ENCODE results near the gene DLX5. TPM values are rescaled to one million over a fixed set of nuclear protein-coding genes. Genes with fewer than 3 reads are reported as not detected.

Gene DLX5
- total RNA-seq, 2 experiments from 2014 or later, result not detected

- intact Hi-C loops (cut with micrococcal nuclease), result no loop called here
- Mint-ChIP-seq H3K4me3 (no peak overlapping the region), H3K9me3 (no peaks in the 10 kb centered on the region), H3K36me3 (ENCODE audit: low read depth) (peaks cover 2% of the 10 kb centered on the region), H3K27me3 (ENCODE audit: low read depth) (peaks cover 91% of the 10 kb centered on the region), H3K27ac (no peak overlapping the region), H3K4me1 (ENCODE audit: low read depth) (peaks cover 9% of the 10 kb centered on the region)
- CTCF ChIA-PET, result no interaction called here
- no peak for DNase-seq
Observed at GRCh38 chr7:96998333-96998732, 26.3 kb downstream of the DLX5 start.

- no peak overlapping the region for H3K27ac Mint-ChIP-seq
Observed at GRCh38 chr7:96997512-96998032, 27.1 kb downstream of the DLX5 start.

DNA sequence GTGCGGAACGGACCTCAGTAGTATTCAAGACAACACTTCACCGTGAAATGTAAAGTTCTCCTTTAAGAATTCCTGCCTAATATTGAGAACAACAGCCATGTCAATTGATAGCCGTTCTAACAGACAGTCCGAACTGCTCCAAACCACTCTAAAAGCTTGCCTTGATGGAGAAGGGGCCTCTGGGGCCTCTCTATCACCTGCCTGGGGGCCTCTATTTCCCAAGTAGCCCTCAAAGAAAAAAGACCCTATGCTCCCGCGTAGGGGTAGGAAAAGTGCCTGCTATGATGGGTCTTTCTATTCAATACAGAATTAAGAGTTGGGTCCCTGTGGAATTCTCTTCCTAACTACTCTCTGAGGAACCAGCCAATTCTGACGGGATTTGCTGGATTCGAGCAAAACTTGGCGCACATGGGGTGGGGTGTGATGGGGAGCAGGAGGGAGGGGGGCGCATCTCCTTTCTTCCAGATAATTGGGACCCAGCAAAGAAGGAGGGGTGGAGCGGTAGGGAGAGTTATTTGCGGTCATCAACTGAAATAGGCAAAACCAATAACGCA, 27.6 kb downstream of the DLX5 start:
- Mint-ChIP-seq H3K27ac (no peak overlapping the region), H3K27me3 (ENCODE audit: low read depth) (peaks cover 91% of the 10 kb centered on the region), H3K4me3 (no peak overlapping the region), H3K36me3 (ENCODE audit: low read depth) (peaks cover 3% of the 10 kb centered on the region), H3K4me1 (ENCODE audit: low read depth) (peaks cover 8% of the 10 kb centered on the region), H3K9me3 (peaks cover 5% of the 10 kb centered on the region)
- no peak for DNase-seq
- CTCF ChIA-PET, result interaction anchor here (1.2 kb wide), 1 partner anchor 30 kb away, joined by 3 read pairs; no protein-coding TSS in a partner anchor
- intact Hi-C loops (cut with micrococcal nuclease), result no loop called here

More at GRCh38 chr7:96997512-96998032, 27.1 kb downstream of the DLX5 start:
- Mint-ChIP-seq H3K36me3 (ENCODE audit: low read depth) (peaks cover 3% of the 10 kb centered on the region), H3K9me3 (peaks cover 5% of the 10 kb centered on the region), H3K4me3 (no peak overlapping the region), H3K27me3 (ENCODE audit: low read depth) (peaks cover 91% of the 10 kb centered on the region), H3K4me1 (ENCODE audit: low read depth) (peaks cover 6% of the 10 kb centered on the region)
- CTCF ChIA-PET, result no interaction called here
- intact Hi-C loops (cut with micrococcal nuclease), result no loop called here
- no peak for DNase-seq

DNA sequence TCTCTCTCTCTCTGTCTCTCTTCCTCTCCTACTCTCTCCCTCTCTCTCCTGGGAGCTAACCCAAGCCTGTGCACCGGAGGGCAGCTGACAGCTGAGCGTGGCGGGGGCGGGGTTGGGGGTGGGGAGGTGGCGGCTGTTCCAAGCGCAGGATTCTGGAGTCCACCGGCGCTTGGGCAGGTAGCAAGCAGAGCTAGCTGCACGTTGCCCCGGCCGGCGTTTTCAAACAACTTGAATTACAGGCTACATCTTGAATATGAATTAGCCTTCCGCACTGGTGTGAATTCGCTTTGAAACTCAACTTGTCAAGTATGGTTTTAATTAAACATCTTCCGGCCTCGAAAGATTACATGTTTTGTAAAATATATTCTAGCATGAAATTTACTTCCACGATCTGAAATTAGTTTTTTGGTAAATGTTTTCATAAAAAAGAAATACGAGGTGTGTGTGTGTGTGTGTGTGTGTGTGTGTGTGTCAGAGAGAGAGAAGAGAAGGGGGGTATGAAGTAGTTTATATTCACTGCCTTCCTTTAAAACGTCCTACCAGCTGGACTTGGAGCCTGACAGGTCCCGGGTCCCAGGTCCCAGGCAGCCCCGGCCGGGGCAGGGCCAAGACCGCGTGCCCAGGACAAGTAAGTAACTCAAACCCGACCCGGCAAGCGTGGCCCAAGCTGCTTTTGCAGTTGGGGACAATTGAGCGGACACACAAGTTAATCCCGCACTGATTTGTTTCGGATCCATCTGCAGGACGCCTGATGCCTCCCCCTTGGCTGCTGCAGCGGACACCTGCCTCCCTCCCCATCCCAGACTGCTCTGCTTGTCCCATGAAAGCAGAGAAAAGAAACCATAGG, 28.3 kb downstream of the DLX5 start:
- DNase-seq, result no peak
- Mint-ChIP-seq H3K27me3 (ENCODE audit: low read depth) (peaks cover 90% of the 10 kb centered on the region), H3K4me1 (ENCODE audit: low read depth) (peaks cover 11% of the 10 kb centered on the region), H3K36me3 (ENCODE audit: low read depth) (peaks cover 3% of the 10 kb centered on the region), H3K9me3 (peaks cover 5% of the 10 kb centered on the region), H3K27ac (no peak overlapping the region), H3K4me3 (no peak overlapping the region)
- intact Hi-C loops (cut with micrococcal nuclease), result no loop called here
- CTCF ChIA-PET, result interaction anchor here (0.6 to 1.2 kb wide), 2 partner anchors 31 to 68 kb away, joined by 3 read pairs; no protein-coding TSS in a partner anchor

DNA sequence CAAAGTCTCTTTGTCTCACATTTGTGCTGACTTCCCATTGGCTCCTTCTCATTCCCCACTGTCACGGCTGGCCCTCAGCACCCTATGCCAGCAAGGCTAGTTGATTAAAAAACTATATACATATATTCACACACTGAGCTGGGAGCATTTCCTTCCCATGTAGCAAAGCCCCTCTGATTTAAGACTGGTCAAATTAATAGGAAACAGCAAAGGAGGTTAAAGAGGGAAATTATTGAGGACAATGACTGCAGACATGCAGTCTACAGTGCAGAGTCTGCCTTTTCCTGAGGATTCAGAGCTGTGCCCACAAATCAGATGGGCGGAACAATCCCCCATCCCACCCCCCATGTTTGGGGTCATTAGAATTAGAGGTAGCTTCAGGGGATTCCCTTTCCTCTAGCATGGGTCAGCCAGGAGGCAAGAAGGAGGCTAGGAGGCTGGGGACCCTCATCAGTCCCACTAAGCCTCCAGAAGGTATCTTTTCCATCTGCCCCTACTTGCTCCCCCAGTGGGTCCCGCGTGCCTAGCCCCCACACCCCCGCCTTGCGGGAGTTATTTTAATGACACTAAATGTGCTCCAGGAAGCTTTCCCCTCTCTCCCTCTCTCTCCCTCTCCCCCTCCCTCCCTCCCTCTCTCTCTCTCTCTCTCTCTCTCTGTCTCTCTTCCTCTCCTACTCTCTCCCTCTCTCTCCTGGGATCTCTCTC, 29.1 kb downstream of the DLX5 start:
- no peak for DNase-seq
- intact Hi-C loops (cut with micrococcal nuclease), result no loop called here
- CTCF ChIA-PET, result interaction anchor here (0.6 to 1.2 kb wide), 2 partner anchors 32 to 69 kb away, joined by 3 read pairs; no protein-coding TSS in a partner anchor
- Mint-ChIP-seq H3K36me3 (ENCODE audit: low read depth) (peaks cover 3% of the 10 kb centered on the region), H3K4me1 (ENCODE audit: low read depth) (peaks cover 11% of the 10 kb centered on the region), H3K4me3 (no peak overlapping the region), H3K27ac (no peak overlapping the region), H3K27me3 (ENCODE audit: low read depth) (peaks cover 84% of the 10 kb centered on the region), H3K9me3 (peaks cover 5% of the 10 kb centered on the region)

DNA sequence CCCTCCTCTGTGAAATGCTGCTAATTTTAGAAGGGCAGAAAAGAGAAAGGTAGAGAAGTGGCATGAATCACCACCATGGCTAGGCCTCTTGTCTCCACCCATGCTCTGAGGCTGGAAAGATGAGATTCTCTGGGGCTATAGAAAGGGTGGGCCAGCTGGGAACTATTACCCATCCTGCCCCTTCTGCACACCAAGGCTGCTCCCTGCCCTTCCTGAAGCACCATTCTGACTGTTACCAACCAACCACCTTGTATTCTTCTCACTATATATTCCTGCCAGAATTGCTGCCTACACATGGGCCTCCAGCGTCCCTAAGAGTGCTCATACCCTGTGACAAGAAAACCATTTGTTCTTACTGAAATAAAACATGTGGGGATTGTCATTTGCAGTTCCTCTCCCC, 30.7 kb downstream of the DLX5 start:
- CTCF ChIA-PET, result interaction anchor here (1.8 kb wide), 1 partner anchor 34 kb away, joined by 4 read pairs; no protein-coding TSS in a partner anchor
- Mint-ChIP-seq H3K4me1 (ENCODE audit: low read depth) (peaks cover 13% of the 10 kb centered on the region), H3K9me3 (peaks cover 5% of the 10 kb centered on the region), H3K27me3 (ENCODE audit: low read depth) (peaks cover 83% of the 10 kb centered on the region), H3K36me3 (ENCODE audit: low read depth) (peaks cover 3% of the 10 kb centered on the region), H3K27ac (no peak overlapping the region), H3K4me3 (no peak overlapping the region)
- intact Hi-C loops (cut with micrococcal nuclease), result loop anchor here (5.0 kb wide), 1 partner anchor 33 kb away; no protein-coding TSS in a partner anchor
- no peak for DNase-seq

DNA sequence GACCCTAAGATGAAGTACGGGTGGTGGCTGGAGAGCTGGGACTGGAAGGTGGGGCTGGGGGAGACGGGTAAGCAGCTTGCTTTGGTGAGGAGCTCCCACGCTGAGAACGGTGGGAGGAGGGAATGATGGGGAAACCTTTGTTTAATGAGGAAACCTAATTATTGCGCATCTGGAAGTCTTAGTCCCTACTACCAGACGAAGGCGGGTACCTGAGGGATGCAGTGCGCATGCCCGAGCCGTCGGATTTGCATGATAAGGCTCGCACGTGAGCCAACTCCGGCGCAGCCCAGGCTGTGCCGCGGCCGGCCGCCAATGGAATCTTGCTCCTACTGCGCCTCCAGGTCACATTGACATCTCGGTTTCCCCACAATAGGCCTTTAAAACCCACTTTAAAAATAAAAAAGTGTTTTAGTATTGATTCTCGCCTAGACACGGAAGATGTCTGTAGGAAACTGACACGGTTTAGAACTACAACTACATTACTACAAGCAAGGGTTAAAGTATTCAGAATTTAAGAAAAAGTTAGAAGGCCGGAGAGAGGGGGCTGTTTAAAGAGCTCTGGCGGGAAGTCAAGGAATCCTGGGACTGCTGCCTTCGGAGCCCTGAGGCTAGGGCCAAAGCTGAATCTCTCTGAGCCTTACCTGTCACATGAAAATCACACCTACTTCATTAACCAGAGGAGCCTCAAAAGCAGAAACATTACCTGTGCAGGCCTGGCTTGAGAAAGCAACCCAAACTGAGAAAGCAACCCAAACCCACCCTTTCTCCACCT, 31.4 kb downstream of the DLX5 start:
- peaks cover 13% of the 10 kb centered on the region for H3K4me1 Mint-ChIP-seq (ENCODE audit: low read depth)
- H3K27me3 Mint-ChIP-seq (ENCODE audit: low read depth), result peaks cover 82% of the 10 kb centered on the region
- H3K4me3 Mint-ChIP-seq, result no peak overlapping the region
- peaks cover 5% of the 10 kb centered on the region for H3K9me3 Mint-ChIP-seq
- intact Hi-C loops (cut with micrococcal nuclease), result loop anchor here (5.0 kb wide), 1 partner anchor 34 kb away; no protein-coding TSS in a partner anchor
- no peak overlapping the region for H3K27ac Mint-ChIP-seq
- no peak for DNase-seq
- CTCF ChIA-PET, result interaction anchor here (1.8 kb wide), 1 partner anchor 34 kb away, joined by 4 read pairs; no protein-coding TSS in a partner anchor
- peaks cover 3% of the 10 kb centered on the region for H3K36me3 Mint-ChIP-seq (ENCODE audit: low read depth)

DNA sequence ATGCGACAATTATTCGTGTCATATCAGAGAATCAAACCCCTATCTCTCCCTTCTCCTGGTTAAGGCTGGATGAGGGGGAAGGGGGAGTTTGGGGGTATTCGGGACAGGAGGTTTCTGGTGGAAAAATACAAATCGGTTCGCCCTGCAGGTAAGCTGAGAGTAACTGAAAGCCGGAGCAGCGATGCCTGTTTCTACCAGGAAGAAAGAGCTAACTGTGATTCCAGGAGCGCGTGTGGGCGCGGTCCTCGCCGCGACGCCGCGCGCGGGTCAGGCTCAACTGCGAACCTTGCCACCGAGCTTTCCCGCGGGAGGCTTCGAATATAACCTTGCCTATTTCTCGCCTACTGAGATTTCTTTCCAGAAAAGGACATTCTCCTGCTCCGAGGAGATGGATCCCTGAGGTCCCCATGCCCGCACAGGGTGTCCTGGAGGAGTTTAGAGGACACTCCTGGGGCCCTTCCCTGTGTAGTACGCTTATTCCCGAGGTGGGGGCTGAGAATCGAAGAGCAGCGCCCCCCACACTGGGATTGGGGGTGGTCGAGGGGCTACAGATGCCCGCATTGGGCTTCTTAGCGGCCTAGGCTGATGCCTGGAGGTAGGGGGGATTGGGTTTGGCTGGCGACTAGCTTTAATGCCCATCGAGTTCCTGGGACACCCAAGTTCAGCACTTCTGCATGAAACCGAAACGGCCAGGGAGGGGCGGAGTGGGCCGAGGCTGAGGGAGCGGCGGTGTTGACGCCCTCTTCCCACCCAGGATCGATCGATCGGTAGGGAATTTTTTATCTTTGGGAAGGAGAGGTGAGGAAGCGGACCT, 32.2 kb downstream of the DLX5 start:
- Mint-ChIP-seq H3K4me1 (ENCODE audit: low read depth) (peaks cover 12% of the 10 kb centered on the region), H3K27me3 (ENCODE audit: low read depth) (peaks cover 80% of the 10 kb centered on the region), H3K36me3 (ENCODE audit: low read depth) (peaks cover 3% of the 10 kb centered on the region), H3K27ac (no peak overlapping the region), H3K4me3 (no peak overlapping the region), H3K9me3 (peaks cover 5% of the 10 kb centered on the region)
- intact Hi-C loops (cut with micrococcal nuclease), result loop anchor here (5.0 kb wide), 1 partner anchor 35 kb away; no protein-coding TSS in a partner anchor
- DNase-seq, result no peak
- CTCF ChIA-PET, result interaction anchor here (0.7 kb wide), 1 partner anchor 26 kb away, joined by 3 read pairs; no protein-coding TSS in a partner anchor

GRCh38 chr7:96991546-96992191, 33.0 kb downstream of the DLX5 start:
- CTCF ChIA-PET, result interaction anchor here (0.6 to 0.7 kb wide), 3 partner anchors 27 to 117 kb away, joined by 3 read pairs; no protein-coding TSS in a partner anchor
- intact Hi-C loops (cut with micrococcal nuclease), result loop anchor here (5.0 kb wide), 1 partner anchor 36 kb away; no protein-coding TSS in a partner anchor
- Mint-ChIP-seq H3K27ac (no peak overlapping the region), H3K36me3 (ENCODE audit: low read depth) (peaks cover 3% of the 10 kb centered on the region), H3K27me3 (ENCODE audit: low read depth) (peaks cover 79% of the 10 kb centered on the region), H3K4me1 (ENCODE audit: low read depth) (peaks cover 9% of the 10 kb centered on the region), H3K4me3 (no peak overlapping the region), H3K9me3 (peaks cover 5% of the 10 kb centered on the region)
- no peak for DNase-seq

DNA sequence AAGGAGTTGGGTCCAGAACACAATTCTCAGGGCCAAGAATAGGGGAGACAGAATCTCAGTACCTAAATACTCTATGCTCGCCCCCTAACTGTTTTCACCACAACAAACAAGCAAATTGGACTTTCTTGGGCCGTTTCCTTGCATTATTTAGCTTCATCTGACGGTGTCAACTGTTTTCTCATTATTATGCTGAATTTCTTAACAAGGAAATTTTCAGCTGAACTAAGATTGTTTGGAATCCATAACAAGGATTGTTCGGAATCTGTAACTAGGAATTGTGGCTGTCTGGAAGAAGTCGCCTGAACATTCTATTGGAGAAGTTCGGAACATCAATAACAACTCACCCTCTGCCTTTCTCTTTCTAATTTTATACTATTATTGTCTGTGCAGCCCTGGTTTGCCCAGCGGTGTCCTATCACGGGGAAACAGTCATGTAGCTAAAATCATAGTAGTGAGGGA, 34.7 kb downstream of the DLX5 start:
- H3K36me3 Mint-ChIP-seq (ENCODE audit: low read depth), result peaks cover 3% of the 10 kb centered on the region
- no peak overlapping the region for H3K27ac Mint-ChIP-seq
- CTCF ChIA-PET, result interaction anchor here (1.0 kb wide), 1 partner anchor 38 kb away, joined by 3 read pairs; no protein-coding TSS in a partner anchor
- no peak for DNase-seq
- intact Hi-C loops (cut with micrococcal nuclease), result loop anchor here (5.0 kb wide), 1 partner anchor 37 kb away; no protein-coding TSS in a partner anchor
- peaks cover 7% of the 10 kb centered on the region for H3K4me1 Mint-ChIP-seq (ENCODE audit: low read depth)
- no peak overlapping the region for H3K4me3 Mint-ChIP-seq
- H3K27me3 Mint-ChIP-seq (ENCODE audit: low read depth), result peaks cover 76% of the 10 kb centered on the region
- H3K9me3 Mint-ChIP-seq, result peaks cover 5% of the 10 kb centered on the region

Data from activated naive CD4-positive, alpha-beta T cell treated with anti-CD3 and anti-CD28 coated beads for 36 hours (primary cell).